HG02798 (cell line): ENCODE results near the gene ADGRL1.
"Not testable (repeated sequence)": the region's sequence is repeated elsewhere in the genome, so short reads cannot be mapped to it uniquely, and the experiment has no call there.

Experiments used
- ATAC-seq: cut with Tn5 transposase; IDR thresholded peaks from one replicate; pipeline ENCODE4 v1.9.1; 2021; ENCODE audit warnings: mild to moderate bottlenecking; ENCODE audit not compliant: unreplicated experiment, poor library complexity

The ADGRL1 gene

GRCh38 chr19:14196105-14196504 is 9.9 kb downstream of the ADGRL1 start:
- not testable (repeated sequence) for ATAC-seq

- ATAC-seq, result not testable (repeated sequence)
These were observed 10.8 kb downstream of the ADGRL1 start for GRCh38 chr19:14195216-14195615.

GRCh38 chr19:14189415-14189814 is 16.6 kb downstream of the ADGRL1 start:
- ATAC-seq, result no peak

GRCh38 chr19:14188086-14188485 is 17.9 kb downstream of the ADGRL1 start:
- not testable (repeated sequence) for ATAC-seq

GRCh38 chr19:14187561-14187960 is 18.4 kb downstream of the ADGRL1 start:
- ATAC-seq, result no peak

GRCh38 chr19:14186684-14187083 is 19.3 kb downstream of the ADGRL1 start:
- ATAC-seq, result not testable (repeated sequence)

- ATAC-seq, result not testable (repeated sequence)
These were observed 20.3 kb downstream of the ADGRL1 start for GRCh38 chr19:14185691-14186090.

- no peak for ATAC-seq
These were observed 20.8 kb downstream of the ADGRL1 start for GRCh38 chr19:14185158-14185557.

- ATAC-seq, result no peak
These were observed 22.1 kb downstream of the ADGRL1 start for GRCh38 chr19:14183741-14184350.

GRCh38 chr19:14182476-14182875 is 23.5 kb downstream of the ADGRL1 start:
- ATAC-seq, result no peak

- no peak for ATAC-seq
These were observed 24.1 kb downstream of the ADGRL1 start for GRCh38 chr19:14181906-14182305.

GRCh38 chr19:14181199-14181598 is 24.8 kb downstream of the ADGRL1 start:
- not testable (repeated sequence) for ATAC-seq

GRCh38 chr19:14177496-14178074 is 28.4 kb downstream of the ADGRL1 start:
- no peak for ATAC-seq

- ATAC-seq, result no peak
These were observed 30.6 kb downstream of the ADGRL1 start for GRCh38 chr19:14175351-14175792.

- no peak for ATAC-seq
These were observed 31.1 kb downstream of the ADGRL1 start for GRCh38 chr19:14174883-14175282.

GRCh38 chr19:14168993-14169392 is 37.0 kb downstream of the ADGRL1 start:
- no peak for ATAC-seq

GRCh38 chr19:14168259-14168972 is 37.6 kb downstream of the ADGRL1 start:
- no peak for ATAC-seq

- no peak for ATAC-seq
These were observed 38.3 kb downstream of the ADGRL1 start for GRCh38 chr19:14167576-14168138.

GRCh38 chr19:14166999-14167575 is 38.9 kb downstream of the ADGRL1 start:
- ATAC-seq, result no peak

- no peak for ATAC-seq
These were observed 39.8 kb downstream of the ADGRL1 start for GRCh38 chr19:14165990-14166830.
